GM19025 (cell line): ENCODE data around the gene SLC35B4.
"Not testable (repeated sequence)": the region's sequence is repeated elsewhere in the genome, so short reads cannot be mapped to it uniquely, and the experiment has no call there.

ENCODE experiments used
- ATAC-seq: cut with Tn5 transposase; IDR thresholded peaks from one replicate; pipeline ENCODE4 v1.9.1; 2021; ENCODE audit warnings: mild to moderate bottlenecking, low read depth, moderate library complexity; ENCODE audit not compliant: unreplicated experiment

SLC35B4 gene

GRCh38 chr7:134297489-134297888 lies 19.2 kb downstream of the SLC35B4 start:
- ATAC-seq = no peak

GRCh38 chr7:134295982-134296381 lies 20.7 kb downstream of the SLC35B4 start:
- ATAC-seq = not testable (repeated sequence)

- peak; percentile 100 for ATAC-seq
Observed at GRCh38 chr7:134293002-134293740, 23.6 kb downstream of the SLC35B4 start.

- ATAC-seq = no peak
Observed at GRCh38 chr7:134290286-134290685, 26.4 kb downstream of the SLC35B4 start.

- no peak for ATAC-seq
Observed at GRCh38 chr7:134289841-134290240, 26.9 kb downstream of the SLC35B4 start.

- no peak for ATAC-seq
Observed at GRCh38 chr7:134289423-134289822, 27.3 kb downstream of the SLC35B4 start.

- no peak for ATAC-seq
Observed at GRCh38 chr7:134287916-134288659, 28.6 kb downstream of the SLC35B4 start.

- no peak for ATAC-seq
Observed at GRCh38 chr7:134284952-134285351, 31.8 kb downstream of the SLC35B4 start.

GRCh38 chr7:134284011-134284410 lies 32.7 kb downstream of the SLC35B4 start:
- no peak for ATAC-seq

- no peak for ATAC-seq
Observed at GRCh38 chr7:134280508-134280907, 36.2 kb downstream of the SLC35B4 start.

- no peak for ATAC-seq
Observed at GRCh38 chr7:134279898-134280297, 36.8 kb downstream of the SLC35B4 start.

GRCh38 chr7:134279336-134279735 lies 37.4 kb downstream of the SLC35B4 start:
- ATAC-seq = no peak

GRCh38 chr7:134278502-134279153 lies 38.1 kb downstream of the SLC35B4 start:
- ATAC-seq = no peak

GRCh38 chr7:134276951-134277350 lies 39.8 kb downstream of the SLC35B4 start:
- no peak for ATAC-seq

- ATAC-seq = no peak
Observed at GRCh38 chr7:134262322-134262721, 54.4 kb downstream of the SLC35B4 start.

GRCh38 chr7:134255814-134256213 lies 60.9 kb downstream of the SLC35B4 start:
- ATAC-seq = no peak

GRCh38 chr7:134254311-134254710 lies 62.4 kb downstream of the SLC35B4 start:
- no peak for ATAC-seq

GRCh38 chr7:134248196-134248595 lies 68.5 kb downstream of the SLC35B4 start:
- ATAC-seq = no peak

- ATAC-seq = no peak
Observed at GRCh38 chr7:134246761-134247160, 70.0 kb downstream of the SLC35B4 start.

- no peak for ATAC-seq
Observed at GRCh38 chr7:134246347-134246746, 70.4 kb downstream of the SLC35B4 start.

- ATAC-seq = no peak
Observed at GRCh38 chr7:134245253-134245652, 71.5 kb downstream of the SLC35B4 start.
